HG03457 (cell line): ENCODE data around the gene FXYD7.
"Not testable (repeated sequence)": the region's sequence is repeated elsewhere in the genome, so short reads cannot be mapped to it uniquely, and the experiment has no call there.

Source experiments
- ATAC-seq: cut with Tn5 transposase; IDR thresholded peaks from one replicate; pipeline ENCODE4 v1.9.1; 2021; ENCODE audit warnings: moderate number of reproducible peaks; ENCODE audit not compliant: unreplicated experiment

FXYD7 gene

GRCh38 chr19:35194012-35194984 is 51.2 kb downstream of the FXYD7 start:
- no peak for ATAC-seq

GRCh38 chr19:35195830-35196229 is 52.8 kb downstream of the FXYD7 start:
- ATAC-seq: no peak

DNA sequence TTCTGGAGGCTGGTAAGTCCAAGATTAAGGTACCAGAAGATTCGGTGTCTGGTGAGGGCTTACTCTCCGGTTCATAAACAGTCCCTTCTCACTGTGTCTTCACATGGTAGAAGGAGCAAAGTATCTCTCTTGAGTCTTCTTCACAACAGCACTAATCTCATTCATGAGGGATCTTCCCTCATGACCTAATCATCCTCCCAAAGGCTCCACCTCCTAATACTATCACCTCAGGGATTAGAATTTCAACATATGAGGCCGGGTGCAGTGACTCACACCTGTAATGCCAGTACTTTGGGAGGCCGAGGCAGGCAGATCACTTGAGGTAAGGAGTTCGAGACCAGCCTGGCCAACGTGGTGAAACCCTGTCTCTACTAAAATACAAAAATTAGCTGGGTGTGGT is 53.8 kb downstream of the FXYD7 start:
- ATAC-seq: not testable (repeated sequence)

DNA sequence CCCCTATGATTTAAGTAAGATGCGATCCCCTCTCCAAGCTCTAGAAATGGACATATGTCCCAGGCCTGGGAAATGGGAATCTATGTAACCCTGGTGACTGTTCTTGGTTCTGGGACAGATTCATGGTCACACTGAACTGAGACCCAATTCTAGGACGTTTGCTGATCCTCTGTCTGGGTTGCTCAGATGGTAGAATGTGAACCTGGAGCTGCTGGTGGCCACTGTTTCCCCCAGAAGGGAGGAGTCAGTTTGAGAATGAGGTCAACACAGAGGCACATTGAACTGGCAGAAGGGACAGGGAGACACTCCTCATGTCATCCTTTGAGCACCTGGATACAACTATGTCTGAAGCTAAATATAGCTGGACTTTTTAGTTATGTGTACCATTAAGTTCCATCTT is 56.4 kb downstream of the FXYD7 start:
- no peak for ATAC-seq

DNA sequence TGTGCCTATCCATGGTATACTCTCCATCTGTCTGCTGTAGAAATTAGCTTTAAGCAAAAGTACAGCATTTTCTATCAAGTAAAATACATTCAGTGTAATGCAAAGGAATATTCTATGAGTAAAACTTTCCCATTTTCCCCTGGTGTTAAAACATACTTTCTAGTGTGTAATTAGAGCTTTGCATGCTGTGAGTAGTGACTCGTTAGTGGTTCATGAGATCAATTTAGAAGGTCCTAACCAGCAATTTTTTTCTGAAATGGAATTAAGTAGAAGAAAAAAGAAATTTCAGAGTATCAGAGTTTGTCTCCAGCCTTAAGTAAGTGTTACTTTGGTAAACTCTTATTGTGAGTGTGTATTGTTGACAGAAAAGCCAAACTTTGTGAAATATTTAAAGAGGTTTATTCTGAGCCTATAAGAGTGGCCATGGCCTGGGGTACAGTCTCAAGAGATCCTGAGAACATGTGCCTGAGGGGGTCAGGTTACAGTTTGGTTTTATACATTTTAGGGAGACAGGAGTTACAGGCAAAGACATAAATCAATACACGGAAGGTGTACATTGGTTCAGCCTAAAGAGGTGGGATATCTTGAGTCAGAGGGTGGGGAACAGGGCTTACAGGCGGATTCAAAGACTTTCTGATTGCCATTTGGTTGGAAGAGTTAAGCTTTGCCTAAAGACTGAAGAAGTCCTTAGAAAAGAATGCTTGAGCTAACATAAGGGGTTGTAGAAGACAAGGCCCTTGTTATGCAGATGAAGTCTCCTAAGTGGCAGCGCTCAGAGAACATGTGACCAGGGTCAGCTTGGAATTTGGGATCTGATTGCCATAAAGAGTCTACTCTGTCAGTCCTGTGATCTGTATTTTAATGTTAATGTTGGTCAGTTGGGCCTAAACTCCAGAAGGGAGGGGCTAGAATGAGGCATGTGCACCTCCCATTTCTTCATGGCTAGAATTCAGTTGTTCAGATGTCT is 60.0 kb downstream of the FXYD7 start:
- ATAC-seq: no peak
